GM18520 (cell line): ENCODE data around the gene PCP4L1.
"Not testable (repeated sequence)": the region's sequence is repeated elsewhere in the genome, so short reads cannot be mapped to it uniquely, and the experiment has no call there.

Experiments
- ATAC-seq: cut with Tn5 transposase; IDR thresholded peaks from one replicate; pipeline ENCODE4 v1.9.1; 2021; ENCODE audit not compliant: unreplicated experiment

Gene PCP4L1

GRCh38 chr1:161227196-161227871 lies 31.2 kb upstream of the PCP4L1 start:
- ATAC-seq: peak; percentile 25

GRCh38 chr1:161228032-161228431 lies 30.5 kb upstream of the PCP4L1 start:
- no peak for ATAC-seq

GRCh38 chr1:161229896-161230295 lies 28.6 kb upstream of the PCP4L1 start:
- no peak for ATAC-seq

GRCh38 chr1:161230762-161231161 lies 27.8 kb upstream of the PCP4L1 start:
- ATAC-seq: no peak

GRCh38 chr1:161233102-161233501 lies 25.4 kb upstream of the PCP4L1 start:
- no peak for ATAC-seq

- ATAC-seq: no peak
Observed at GRCh38 chr1:161235957-161236775, 22.4 kb upstream of the PCP4L1 start.

GRCh38 chr1:161238039-161238473 lies 20.5 kb upstream of the PCP4L1 start, which contains the start of gene NR1I3:
Gene NR1I3 (minus strand): TSS chr1:161238203. CDS start chr1:161236565, 1,638 bp downstream.
- no peak for ATAC-seq

- ATAC-seq: no peak
Observed at GRCh38 chr1:161241682-161242081, 16.9 kb upstream of the PCP4L1 start.

GRCh38 chr1:161242313-161242712 lies 16.2 kb upstream of the PCP4L1 start:
- no peak for ATAC-seq

GRCh38 chr1:161244888-161245287 lies 13.7 kb upstream of the PCP4L1 start:
- no peak for ATAC-seq

GRCh38 chr1:161250100-161250499 lies 8.4 kb upstream of the PCP4L1 start:
- not testable (repeated sequence) for ATAC-seq

- ATAC-seq: no peak
Observed at GRCh38 chr1:161250829-161251228, 7.7 kb upstream of the PCP4L1 start.

GRCh38 chr1:161251579-161251978 lies 7.0 kb upstream of the PCP4L1 start:
- ATAC-seq: no peak

GRCh38 chr1:161255302-161255701 lies 3.2 kb upstream of the PCP4L1 start:
- ATAC-seq: not testable (repeated sequence)

GRCh38 chr1:161255955-161256520 lies 2.5 kb upstream of the PCP4L1 start:
- not testable (repeated sequence) for ATAC-seq

- ATAC-seq: not testable (repeated sequence)
Observed at GRCh38 chr1:161257109-161257508, 1.4 kb upstream of the PCP4L1 start.

- ATAC-seq: no peak
Observed at GRCh38 chr1:161259345-161259702, 779 bp downstream of the PCP4L1 start.

- ATAC-seq: no peak
Observed at GRCh38 chr1:161259765-161260164, 1.2 kb downstream of the PCP4L1 start.

GRCh38 chr1:161260376-161261260 lies 2.1 kb downstream of the PCP4L1 start:
- ATAC-seq: no peak

GRCh38 chr1:161261261-161262235 lies 3.0 kb downstream of the PCP4L1 start:
- no peak for ATAC-seq
